ENCODE measurements around the gene SLC25A18. TPM values are rescaled to one million over a fixed set of nuclear protein-coding genes. Genes with fewer than 3 reads are reported as not detected.
A peak's percentile ranks its signal among the peaks of the same experiment; 100 is the strongest.

SLC25A18 gene
- total RNA-seq, 1 donor from 2014 or later: not detected

- no peaks in the 10 kb centered on the region for H3K36me3 Mint-ChIP-seq (ENCODE audit: low read depth)
- no peak for DNase-seq (ENCODE audit: low spot score)
- H3K27ac Mint-ChIP-seq (ENCODE audit: unreplicated experiment): peak overlapping the region; percentile 77
- peaks cover 25% of the 10 kb centered on the region for H3K4me1 Mint-ChIP-seq (ENCODE audit: low read depth)
- H3K27me3 Mint-ChIP-seq (ENCODE audit: low read depth): no peaks in the 10 kb centered on the region
- H3K4me3 Mint-ChIP-seq (ENCODE audit: unreplicated experiment): no peak overlapping the region
- no peak for TF ChIP-seq CTCF (IDR thresholded peaks at IDR 0.05)
- H3K9me3 Mint-ChIP-seq (ENCODE audit: low read depth): no peaks in the 10 kb centered on the region
Observed at GRCh38 chr22:17569971-17570511, 6.7 kb downstream of the SLC25A18 start.

- Mint-ChIP-seq H3K9me3 (ENCODE audit: low read depth) (no peaks in the 10 kb centered on the region), H3K27ac (ENCODE audit: unreplicated experiment) (peak overlapping the region; percentile 71), H3K27me3 (ENCODE audit: low read depth) (no peaks in the 10 kb centered on the region), H3K4me1 (ENCODE audit: low read depth) (peaks cover 25% of the 10 kb centered on the region), H3K4me3 (ENCODE audit: unreplicated experiment) (peak overlapping the region; percentile 32), H3K36me3 (ENCODE audit: low read depth) (no peaks in the 10 kb centered on the region)
- no peak for TF ChIP-seq CTCF (IDR thresholded peaks at IDR 0.05)
- no peak for DNase-seq (ENCODE audit: low spot score)
Observed at GRCh38 chr22:17570851-17571631, 7.7 kb downstream of the SLC25A18 start.

- no peak for DNase-seq (ENCODE audit: low spot score)
- no peak for TF ChIP-seq CTCF (IDR thresholded peaks at IDR 0.05)
- Mint-ChIP-seq H3K27me3 (ENCODE audit: low read depth) (no peaks in the 10 kb centered on the region), H3K9me3 (ENCODE audit: low read depth) (no peaks in the 10 kb centered on the region), H3K27ac (ENCODE audit: unreplicated experiment) (no peak overlapping the region), H3K4me3 (ENCODE audit: unreplicated experiment) (no peak overlapping the region), H3K36me3 (ENCODE audit: low read depth) (no peaks in the 10 kb centered on the region), H3K4me1 (ENCODE audit: low read depth) (peaks cover 23% of the 10 kb centered on the region)
Observed at GRCh38 chr22:17575151-17575550, 11.9 kb downstream of the SLC25A18 start.

- no peaks in the 10 kb centered on the region for H3K27me3 Mint-ChIP-seq (ENCODE audit: low read depth)
- no peak for DNase-seq (ENCODE audit: low spot score)
- no peaks in the 10 kb centered on the region for H3K36me3 Mint-ChIP-seq (ENCODE audit: low read depth)
- H3K9me3 Mint-ChIP-seq (ENCODE audit: low read depth): no peaks in the 10 kb centered on the region
- H3K27ac Mint-ChIP-seq (ENCODE audit: unreplicated experiment): no peak overlapping the region
- H3K4me3 Mint-ChIP-seq (ENCODE audit: unreplicated experiment): no peak overlapping the region
- no peak for TF ChIP-seq CTCF (IDR thresholded peaks at IDR 0.05)
- H3K4me1 Mint-ChIP-seq (ENCODE audit: low read depth): peaks cover 18% of the 10 kb centered on the region
Observed at GRCh38 chr22:17575681-17576080, 12.4 kb downstream of the SLC25A18 start.

- H3K36me3 Mint-ChIP-seq (ENCODE audit: low read depth): no peaks in the 10 kb centered on the region
- H3K4me1 Mint-ChIP-seq (ENCODE audit: low read depth): peaks cover 10% of the 10 kb centered on the region
- H3K9me3 Mint-ChIP-seq (ENCODE audit: low read depth): no peaks in the 10 kb centered on the region
- no peaks in the 10 kb centered on the region for H3K27me3 Mint-ChIP-seq (ENCODE audit: low read depth)
- TF ChIP-seq CTCF (IDR thresholded peaks at IDR 0.05): no peak
- no peak overlapping the region for H3K27ac Mint-ChIP-seq (ENCODE audit: unreplicated experiment)
- no peak for DNase-seq (ENCODE audit: low spot score)
- no peak overlapping the region for H3K4me3 Mint-ChIP-seq (ENCODE audit: unreplicated experiment)
Observed at GRCh38 chr22:17576470-17576869, 13.2 kb downstream of the SLC25A18 start.
